Smooth muscle cell (in vitro differentiated cells): ENCODE measurements around the gene RAB15. TPM values are rescaled to one million over a fixed set of nuclear protein-coding genes. Genes with fewer than 3 reads are reported as not detected.

Experiments used
- DNase-seq: peaks from one replicate; lab custom pipeline; 2025; ENCODE audit not compliant: unreplicated experiment; lab: John Stamatoyannopoulos, UW
- H2AFZ ChIP-seq: fragments of 200-600 bp; sonication (generic); 2 replicates; pipeline ENCODE4 v1.6.0; 2016; ENCODE audit warnings: antibody characterized with exemption, low read depth, mild to moderate bottlenecking
- H3F3A ChIP-seq: fragments of 200-600 bp; sonication (generic); 2 replicates; pipeline ENCODE4 v1.6.0; 2017; ENCODE audit warnings: antibody characterized with exemption, low read depth
- H3K27ac ChIP-seq: fragments of 200-600 bp; sonication (generic); 2 replicates; pipeline ENCODE4 v1.5.1; 2016; ENCODE audit warnings: low read depth, mild to moderate bottlenecking
- H3K27me3 ChIP-seq: fragments of 200-600 bp; sonication (generic); 2 replicates; pipeline ENCODE4 v1.6.1; 2016; ENCODE audit warnings: low read depth, mild to moderate bottlenecking
- H3K36me3 ChIP-seq: fragments of 200-600 bp; sonication (generic); 2 replicates; pipeline ENCODE4 v1.5.1; 2016; ENCODE audit warnings: low read depth
- H3K4me1 ChIP-seq: fragments of 200-600 bp; sonication (generic); 2 replicates; pipeline ENCODE4 v1.5.1; 2016; ENCODE audit warnings: low read depth
- H3K4me2 ChIP-seq: fragments of 200-600 bp; sonication (generic); 2 replicates; pipeline ENCODE4 v1.6.0; 2016; ENCODE audit warnings: mild to moderate bottlenecking
- H3K4me3 ChIP-seq: fragments of 200-600 bp; sonication (generic); 2 replicates; pipeline ENCODE4 v1.5.1; 2016; ENCODE audit warnings: mild to moderate bottlenecking
- H3K79me2 ChIP-seq: fragments of 200-600 bp; sonication (generic); 2 replicates; pipeline ENCODE4 v1.6.0; 2016; ENCODE audit warnings: low read depth, mild to moderate bottlenecking
- H3K9ac ChIP-seq: fragments of 200-600 bp; sonication (generic); 2 replicates; pipeline ENCODE4 v1.6.0; 2016; ENCODE audit warnings: low read depth
- H3K9me3 ChIP-seq: fragments of 200-600 bp; sonication (generic); replicated peaks from 2 replicates; pipeline ENCODE4 v1.5.1; 2016; ENCODE audit warnings: low read depth
- H4K20me1 ChIP-seq: fragments of 200-600 bp; sonication (generic); 2 replicates; pipeline ENCODE4 v1.6.0; 2016; ENCODE audit warnings: low read depth
- CTCF ChIP-seq: fragments of 200-600 bp; sonication (generic); IDR thresholded peaks from 2 replicates; pipeline ENCODE4 v1.5.1; 2017; ENCODE audit warnings: borderline replicate concordance, mild to moderate bottlenecking, antibody characterized with exemption; ENCODE audit not compliant: insufficient read depth, poor library complexity, severe bottlenecking
- WGBS: methylation state at CpG from one replicate; pipeline ENCODE4 v1.1.7; 2016; ENCODE audit warnings: low lambda C conversion rate; 5-methylcytosine and 5-hydroxymethylcytosine counted together
- polyA plus RNA-seq: library from polyadenylated mRNA; unstranded; fragments of >200 nt; fragmentation: Nextera tagmentation; extraction: Ambion mirVana; gene quantifications from 2 replicates; pipeline ENCODE4 v1.2.1, GENCODE V29; 2016
- total RNA-seq: library from RNA; depleted of rRNA; stranded (reverse); fragments of >200 nt; gene quantifications from 2 replicates; pipeline ENCODE4 v1.2.3, GENCODE V29; 2014

Gene RAB15
- total and polyA plus RNA-seq, 2 experiments from 2014 or later = 7.1 to 7.7 TPM

- Histone ChIP-seq H3K27ac (no peak overlapping the region), H3K36me3 (no peaks in the 10 kb centered on the region), H3K27me3 (no peaks in the 10 kb centered on the region), H3K79me2 (peaks cover 38% of the 10 kb centered on the region), H3F3A (no peaks in the 10 kb centered on the region), H2AFZ (no peak overlapping the region), H3K9me3 (no peaks in the 10 kb centered on the region), H3K4me1 (peaks cover 10% of the 10 kb centered on the region), H4K20me1 (peaks cover 7% of the 10 kb centered on the region), H3K4me2 (no peak overlapping the region), H3K4me3 (no peak overlapping the region), H3K9ac (no peak overlapping the region)
- WGBS = 98% methylated on average over 4 of the region's 4 CpGs
- TF ChIP-seq CTCF = no peak
- no peak for DNase-seq
Observed at GRCh38 chr14:64990939-64991338, 18.8 kb upstream of the RAB15 start.

- no peak for TF ChIP-seq CTCF
- no peak for DNase-seq
- no peak overlapping the region for H2AFZ ChIP-seq
- H3F3A ChIP-seq = no peaks in the 10 kb centered on the region
- peaks cover 7% of the 10 kb centered on the region for H4K20me1 ChIP-seq
- no peaks in the 10 kb centered on the region for H3K9me3 ChIP-seq
- no peak overlapping the region for H3K27ac ChIP-seq
- no peak overlapping the region for H3K9ac ChIP-seq
- H3K4me2 ChIP-seq = no peak overlapping the region
- H3K36me3 ChIP-seq = no peaks in the 10 kb centered on the region
- H3K79me2 ChIP-seq = peaks cover 38% of the 10 kb centered on the region
- no peaks in the 10 kb centered on the region for H3K27me3 ChIP-seq
- no peak overlapping the region for H3K4me3 ChIP-seq
- 95% methylated on average over 3 of the region's 3 CpGs for WGBS
- peaks cover 10% of the 10 kb centered on the region for H3K4me1 ChIP-seq
Observed at GRCh38 chr14:64990296-64990695, 18.2 kb upstream of the RAB15 start.

GRCh38 chr14:64987438-64987767 lies 15.3 kb upstream of the RAB15 start:
- H3K4me3 ChIP-seq = peak overlapping the region; percentile 69
- no peaks in the 10 kb centered on the region for H4K20me1 ChIP-seq
- peak overlapping the region; percentile 43 for H3K27ac ChIP-seq
- peaks cover 10% of the 10 kb centered on the region for H3K4me1 ChIP-seq
- no peak for TF ChIP-seq CTCF
- peak overlapping the region; percentile 83 for H2AFZ ChIP-seq
- peak overlapping the region; percentile 89 for H3K4me2 ChIP-seq
- no peak for DNase-seq
- H3K79me2 ChIP-seq = peaks cover 26% of the 10 kb centered on the region
- no peaks in the 10 kb centered on the region for H3K27me3 ChIP-seq
- WGBS = under 1% methylated on average over 8 of the region's 8 CpGs
- no peaks in the 10 kb centered on the region for H3K9me3 ChIP-seq
- no peaks in the 10 kb centered on the region for H3F3A ChIP-seq
- peak overlapping the region; percentile 79 for H3K9ac ChIP-seq
- H3K36me3 ChIP-seq = no peaks in the 10 kb centered on the region

GRCh38 chr14:64986648-64987437 lies 14.7 kb upstream of the RAB15 start, which contains the start of gene FNTB:
FNTB (plus strand) TSS chr14:64986895; CDS start chr14:64986954, 59 bp downstream.
- peak; percentile 55 for TF ChIP-seq CTCF
- peak within 1 kb of the TSS; percentile 69 for H3K4me3 ChIP-seq
- peaks cover 26% of the 10 kb centered on the region for H3K79me2 ChIP-seq
- peaks cover 10% of the 10 kb centered on the region for H3K4me1 ChIP-seq
- no peaks in the 10 kb centered on the region for H3K9me3 ChIP-seq
- H4K20me1 ChIP-seq = no peaks in the 10 kb centered on the region
- H3F3A ChIP-seq = no peaks in the 10 kb centered on the region
- peak within 1 kb of the TSS; percentile 43 for H3K27ac ChIP-seq
- peak within 1 kb of the TSS; percentile 83 for H2AFZ ChIP-seq
- H3K36me3 ChIP-seq = no peaks in the 10 kb centered on the region
- peak within 1 kb of the TSS; percentile 89 for H3K4me2 ChIP-seq
- no peaks in the 10 kb centered on the region for H3K27me3 ChIP-seq
- under 1% methylated on average over 65 of the region's 65 CpGs for WGBS
- peak; percentile 92 for DNase-seq
- peak within 1 kb of the TSS; percentile 79 for H3K9ac ChIP-seq
